WERI-Rb-1 (cell line): ENCODE data around the gene LGALS8.

ENCODE experiments used
- DNase-seq: peaks from one replicate; pipeline ENCODE4 v3.0.0-alpha.2; 2020
- H3K27ac ChIP-seq: fragments of 250-450 bp; sonication (Bioruptor Pico); 2 replicates; pipeline ENCODE4 v1.5.1; 2020; ENCODE audit warnings: mild to moderate bottlenecking, moderate library complexity
- H3K27me3 ChIP-seq: fragments of 250-450 bp; sonication (Bioruptor Pico); 2 replicates; pipeline ENCODE4 v1.5.1; 2021; ENCODE audit warnings: mild to moderate bottlenecking, low read depth, moderate library complexity; ENCODE audit not compliant: insufficient read depth, severe bottlenecking
- H3K36me3 ChIP-seq: fragments of 250-450 bp; sonication (Bioruptor Pico); 2 replicates; pipeline ENCODE4 v1.5.1; 2020; ENCODE audit warnings: mild to moderate bottlenecking, moderate library complexity
- H3K4me3 ChIP-seq: 2 replicates; pipeline ENCODE4 v1.5.1; 2011; ENCODE audit warnings: low read depth, mild to moderate bottlenecking, control low read depth, low read length
- H3K9me3 ChIP-seq: fragments of 250-450 bp; sonication (Bioruptor Pico); 2 replicates; pipeline ENCODE4 v1.5.1; 2021; ENCODE audit warnings: mild to moderate bottlenecking, moderate library complexity; ENCODE audit not compliant: severe bottlenecking
- CTCF ChIP-seq: IDR thresholded peaks from 2 replicates; pipeline ENCODE4 v1.5.1; 2011; ENCODE audit warnings: low read depth, mild to moderate bottlenecking, control low read depth, inconsistent platforms, low read length

The LGALS8 gene

GRCh38 chr1:236550961-236551851 is 27.4 kb downstream of the LGALS8 start:
- TF ChIP-seq CTCF, result no peak
- Histone ChIP-seq H3K4me3 (no peak overlapping the region), H3K27ac (no peak overlapping the region), H3K9me3 (no peaks in the 10 kb centered on the region), H3K27me3 (no peaks in the 10 kb centered on the region), H3K36me3 (peaks cover 96% of the 10 kb centered on the region)
- no peak for DNase-seq

GRCh38 chr1:236552096-236552495 is 28.3 kb downstream of the LGALS8 start:
- Histone ChIP-seq H3K27me3 (no peaks in the 10 kb centered on the region), H3K9me3 (no peaks in the 10 kb centered on the region), H3K27ac (no peak overlapping the region), H3K36me3 (peaks cover 96% of the 10 kb centered on the region), H3K4me3 (no peak overlapping the region)
- TF ChIP-seq CTCF, result no peak
- no peak for DNase-seq

GRCh38 chr1:236552901-236553300 is 29.1 kb downstream of the LGALS8 start:
- Histone ChIP-seq H3K4me3 (no peak overlapping the region), H3K9me3 (no peaks in the 10 kb centered on the region), H3K27me3 (no peaks in the 10 kb centered on the region), H3K27ac (no peak overlapping the region), H3K36me3 (peaks cover 96% of the 10 kb centered on the region)
- no peak for DNase-seq
- TF ChIP-seq CTCF, result no peak

DNA sequence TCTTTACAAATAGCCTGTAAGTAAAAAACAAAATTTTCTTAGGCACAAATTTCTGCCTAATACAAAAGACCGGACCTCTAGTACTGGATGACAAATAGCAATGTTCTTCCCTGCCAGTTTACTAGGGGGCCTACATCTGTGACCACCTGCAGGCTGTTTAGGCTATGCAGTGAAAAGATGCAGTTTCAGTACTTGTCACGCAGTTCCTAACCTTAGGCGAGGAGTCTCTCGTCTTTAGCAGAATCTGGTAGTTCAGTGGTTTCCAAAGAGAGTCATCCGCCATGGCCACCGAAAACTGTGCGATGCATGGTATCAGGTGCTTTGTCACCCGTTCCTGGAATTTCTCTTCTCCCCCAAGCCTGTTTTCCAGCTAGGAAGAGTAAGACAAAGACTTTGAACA is 29.6 kb downstream of the LGALS8 start:
- H3K27ac ChIP-seq, result no peak overlapping the region
- TF ChIP-seq CTCF, result no peak
- no peaks in the 10 kb centered on the region for H3K27me3 ChIP-seq
- H3K4me3 ChIP-seq, result no peak overlapping the region
- H3K9me3 ChIP-seq, result no peaks in the 10 kb centered on the region
- DNase-seq, result no peak
- H3K36me3 ChIP-seq, result peaks cover 97% of the 10 kb centered on the region

GRCh38 chr1:236556606-236557005 is 32.8 kb downstream of the LGALS8 start:
- H3K27me3 ChIP-seq, result no peaks in the 10 kb centered on the region
- DNase-seq, result no peak
- H3K36me3 ChIP-seq, result peaks cover 84% of the 10 kb centered on the region
- H3K4me3 ChIP-seq, result no peak overlapping the region
- no peak overlapping the region for H3K27ac ChIP-seq
- H3K9me3 ChIP-seq, result no peaks in the 10 kb centered on the region
- no peak for TF ChIP-seq CTCF
